Left lung (tissue), 14 donors: Measurements from ENCODE around the gene DRICH1. TPM values are rescaled to one million over a fixed set of nuclear protein-coding genes. Genes with fewer than 3 reads are reported as not detected.
"Not testable (repeated sequence)": the region's sequence is repeated elsewhere in the genome, so short reads cannot be mapped to it uniquely, and the experiment has no call there.

Experiments used
- ATAC-seq: fragments of 200-7000 bp; cut with Tn5 transposase; one replicate; pipeline ENCODE4 v1.9.1; 2020; ENCODE audit warnings: moderate library complexity
- DNase-seq, 4 donors: peaks; one replicate each; pipeline ENCODE4 v3.0.0-alpha.2; 2013 to 2020
- H3K27ac ChIP-seq, 2 donors: fragments of 200-600 bp; sonication (generic) in 1 of 2; one replicate each; pipeline versions ENCODE4 v1.5.0 to v1.8.0; 2020 to 2021
- H3K27me3 ChIP-seq, 2 donors: fragments of 200-600 bp; sonication (generic) in 1 of 2; one replicate each; pipeline versions ENCODE4 v1.5.0 to v1.8.0; 2020 to 2021
- H3K36me3 ChIP-seq, 2 donors: fragments of 200-600 bp; sonication (generic) in 1 of 2; one replicate each; pipeline versions ENCODE4 v1.5.0 to v1.8.0; 2020 to 2021
- H3K4me1 ChIP-seq, 2 donors: fragments of 200-600 bp; one replicate each; pipeline ENCODE4 v1.8.0; 2021
- H3K4me3 ChIP-seq, 2 donors: fragments of 200-600 bp; sonication (generic) in 1 of 2; one replicate each; pipeline versions ENCODE4 v1.5.0 to v1.8.0; 2020 to 2021; ENCODE audit warnings: mild to moderate bottlenecking in 1 of 2
- H3K9me3 ChIP-seq, 2 donors: fragments of 200-600 bp; sonication (generic) in 1 of 2; one replicate each; pipeline versions ENCODE4 v1.5.0 to v1.8.0; 2020 to 2021
- intact Hi-C, 2 donors: fragments of 100-400 bp; cut with DNase I; formaldehyde crosslinking; loops; one replicate each; pipeline versions ENCODE4 v1.11.2 to v1.14.2; 2022
- long read RNA-seq, 12 donors: library from polyadenylated mRNA in 2 of 12; unstranded in 2 of 12; transcript quantifications; one replicate each; pipeline ENCODE4 v2.0.0 and lab custom pipeline, GENCODE V29; 2019 to 2026
- polyA plus RNA-seq, 6 donors: library from polyadenylated mRNA; unstranded; fragments of 120-200 nt; gene quantifications; one replicate each; pipeline ENCODE4 v1.2.1, GENCODE V29; 2013; ENCODE audit not compliant: insufficient read length in 6 of 6
- total RNA-seq, 2 donors: library from RNA; stranded (reverse); fragmentation: NEBNext Ultra II Directional; extraction: Animal tissue kit (Norgen Biotek cat#: 25700); gene quantifications; one replicate each; pipeline ENCODE4 v1.2.1, GENCODE V29; 2021
- TF ChIP-seq, protein P1 (sequence below), 2 donors: fragments of 200-600 bp; sonication (generic) in 1 of 2; IDR thresholded peaks; one replicate each; pipeline versions ENCODE4 v1.5.0 to v1.8.0; 2021; ENCODE audit warnings: antibody characterized with exemption in 2 of 2
- donor health status: DM: no; HTN: yes; CAD: no.
- donor health status: DM: no; HTN: no; CAD: no.

DRICH1 gene, protein sequence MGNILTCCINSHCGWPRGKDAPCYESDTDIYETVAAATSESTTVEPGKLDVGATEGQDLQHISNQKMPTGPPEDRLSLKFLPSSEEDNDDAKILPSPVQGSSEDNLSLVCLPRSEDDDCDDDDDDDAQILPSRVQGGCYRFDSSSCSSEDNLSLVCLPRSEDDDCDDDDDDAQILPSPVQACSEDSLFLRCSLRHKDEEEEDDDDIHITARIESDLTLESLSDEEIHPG
- under 1 TPM; 0.70 to 0.99 TPM for total RNA-seq
- polyA plus RNA-seq, result 1 to 10 TPM; 1.8 to 5.8 (median 3.2) TPM
- long read RNA-seq, donor 1, result 0 reads
- long read RNA-seq, donor 2, result 0 reads
- long read RNA-seq, donor 3, result 0 reads
- long read RNA-seq, donor 4, result 0 reads
- long read RNA-seq, donor 5, result 0 reads
- long read RNA-seq, donor 6, result 0 reads
- long read RNA-seq, donor 7, result 0 reads
- long read RNA-seq, donor 8, result 0 reads
- long read RNA-seq, donor 9, result 0 reads
- long read RNA-seq, donor 10, result 0 reads
- long read RNA-seq, donor 11, result 0 reads
- long read RNA-seq, donor 12, result 0 reads

DNA sequence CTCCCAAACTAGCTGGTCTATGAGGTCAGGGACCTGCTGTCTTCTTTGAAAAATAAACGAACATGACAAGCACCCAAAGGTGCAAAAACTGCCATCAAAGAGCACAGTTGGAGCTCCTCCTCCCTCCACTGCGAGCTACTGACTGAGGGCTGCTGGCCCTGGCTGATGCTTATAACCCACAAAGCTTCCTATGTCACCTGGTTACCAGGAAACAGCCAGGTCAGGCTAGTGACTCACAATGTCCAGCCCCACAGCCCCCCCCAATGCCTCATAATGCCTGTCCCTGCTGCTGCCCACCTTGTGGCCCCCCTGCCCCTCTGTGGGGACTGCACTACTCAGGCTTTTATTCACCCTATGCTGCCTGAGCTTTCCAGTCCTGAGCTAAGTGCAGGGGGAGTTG is at the start of gene DRICH1:
DRICH1 (minus strand) TSS at position 144 of the 400 bp plus-strand sequence. CDS start 298 bp downstream, outside the sequence.
- intact Hi-C loops, result no loop called here
- DNase-seq, result no peak
- TF ChIP-seq, protein P1, sequence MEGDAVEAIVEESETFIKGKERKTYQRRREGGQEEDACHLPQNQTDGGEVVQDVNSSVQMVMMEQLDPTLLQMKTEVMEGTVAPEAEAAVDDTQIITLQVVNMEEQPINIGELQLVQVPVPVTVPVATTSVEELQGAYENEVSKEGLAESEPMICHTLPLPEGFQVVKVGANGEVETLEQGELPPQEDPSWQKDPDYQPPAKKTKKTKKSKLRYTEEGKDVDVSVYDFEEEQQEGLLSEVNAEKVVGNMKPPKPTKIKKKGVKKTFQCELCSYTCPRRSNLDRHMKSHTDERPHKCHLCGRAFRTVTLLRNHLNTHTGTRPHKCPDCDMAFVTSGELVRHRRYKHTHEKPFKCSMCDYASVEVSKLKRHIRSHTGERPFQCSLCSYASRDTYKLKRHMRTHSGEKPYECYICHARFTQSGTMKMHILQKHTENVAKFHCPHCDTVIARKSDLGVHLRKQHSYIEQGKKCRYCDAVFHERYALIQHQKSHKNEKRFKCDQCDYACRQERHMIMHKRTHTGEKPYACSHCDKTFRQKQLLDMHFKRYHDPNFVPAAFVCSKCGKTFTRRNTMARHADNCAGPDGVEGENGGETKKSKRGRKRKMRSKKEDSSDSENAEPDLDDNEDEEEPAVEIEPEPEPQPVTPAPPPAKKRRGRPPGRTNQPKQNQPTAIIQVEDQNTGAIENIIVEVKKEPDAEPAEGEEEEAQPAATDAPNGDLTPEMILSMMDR (IDR thresholded peaks at IDR 0.05), result no peak

DNA sequence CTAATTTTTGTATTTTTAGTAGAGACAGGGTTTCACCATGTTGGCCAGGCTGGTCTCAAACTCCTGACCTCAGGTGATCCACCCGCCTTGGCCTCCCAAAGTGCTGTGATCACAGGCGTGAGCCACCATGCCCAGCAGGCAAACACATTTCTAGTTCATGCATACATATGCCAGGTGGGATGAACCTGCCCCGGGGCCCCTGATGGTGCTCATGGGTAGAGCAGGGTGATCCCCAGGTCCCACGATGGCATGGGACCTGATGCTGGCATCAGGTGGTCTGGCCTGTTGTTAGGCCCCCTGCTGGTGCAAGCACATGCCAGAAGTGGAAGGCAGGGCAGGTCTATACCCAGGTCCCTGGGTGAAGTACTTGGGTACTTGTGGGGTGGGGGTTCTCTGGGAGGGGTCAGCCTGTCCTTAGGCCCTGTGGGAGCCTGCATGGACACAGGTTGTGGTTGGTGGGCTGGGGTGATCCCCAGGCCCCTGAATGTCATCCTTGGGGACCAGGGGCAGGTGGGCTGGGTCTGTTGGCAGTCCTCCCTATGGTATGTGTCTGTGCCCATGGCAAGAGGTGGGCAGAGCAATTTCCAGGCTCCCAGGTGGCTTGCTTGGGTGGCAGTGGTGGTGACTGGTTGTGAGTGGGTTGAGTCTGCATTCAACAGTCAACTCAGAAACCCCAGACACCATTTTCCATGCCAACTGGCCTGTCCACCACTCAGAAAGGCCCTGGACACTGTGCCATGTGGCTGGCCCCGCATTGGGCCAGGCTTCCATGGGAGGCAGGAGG is 49.1 kb upstream of the DRICH1 start:
- Histone ChIP-seq H3K9me3 (no peaks in the 10 kb centered on the region), H3K4me1 (peaks cover 0 to 5% of the 10 kb centered on the region in 2 donors), H3K4me3 (no peak overlapping the region), H3K36me3 (peaks cover 0 to 42% of the 10 kb centered on the region in 2 donors), H3K27ac (no peak overlapping the region), H3K27me3 (no peaks in the 10 kb centered on the region)
- TF ChIP-seq, protein P1 (IDR thresholded peaks at IDR 0.05), result no peak
- ATAC-seq, result no peak
- intact Hi-C loops, result no loop called here
- DNase-seq, result peak in 1 of 4 donors; percentile 51

More for the DNA sequence above, at the start of gene DRICH1:
- peaks cover 0 to 9% of the 10 kb centered on the region in 2 donors for H3K36me3 ChIP-seq
- H3K27me3 ChIP-seq, result no peaks in the 10 kb centered on the region
- no peak within 1 kb of the TSS for H3K27ac ChIP-seq
- H3K4me3 ChIP-seq, result no peak within 1 kb of the TSS
- ATAC-seq, result no peak
- H3K9me3 ChIP-seq, result no peaks in the 10 kb centered on the region
- H3K4me1 ChIP-seq, result no peaks in the 10 kb centered on the region

DNA sequence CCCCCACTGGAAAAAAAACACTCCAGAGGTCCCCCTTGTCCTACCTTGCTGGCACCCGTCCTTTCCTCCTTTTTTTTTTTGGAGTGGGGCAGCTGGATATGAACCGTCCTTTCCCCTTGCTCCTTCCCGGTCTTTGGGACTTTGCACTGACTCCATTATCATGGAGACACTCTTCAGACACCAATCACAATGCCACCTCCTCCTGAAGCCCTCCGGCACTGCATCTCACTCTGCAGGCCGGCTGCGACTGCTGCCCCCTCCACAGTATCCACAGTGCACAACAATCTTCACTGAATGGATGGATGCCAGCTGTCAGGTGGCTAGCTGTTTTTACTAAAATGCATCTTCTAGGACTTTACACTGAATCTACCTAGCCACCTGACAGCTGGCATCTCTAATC is 46.0 kb upstream of the DRICH1 start:
- H3K4me3 ChIP-seq, result no peak overlapping the region
- H3K4me1 ChIP-seq, result peaks cover 0 to 13% of the 10 kb centered on the region in 2 donors
- intact Hi-C loops, result no loop called here
- peaks cover 0 to 30% of the 10 kb centered on the region in 2 donors for H3K36me3 ChIP-seq
- no peaks in the 10 kb centered on the region for H3K9me3 ChIP-seq
- TF ChIP-seq, protein P1 (IDR thresholded peaks at IDR 0.05), result no peak
- no peak overlapping the region for H3K27ac ChIP-seq
- no peak for ATAC-seq
- no peaks in the 10 kb centered on the region for H3K27me3 ChIP-seq
- DNase-seq, result no peak

DNA sequence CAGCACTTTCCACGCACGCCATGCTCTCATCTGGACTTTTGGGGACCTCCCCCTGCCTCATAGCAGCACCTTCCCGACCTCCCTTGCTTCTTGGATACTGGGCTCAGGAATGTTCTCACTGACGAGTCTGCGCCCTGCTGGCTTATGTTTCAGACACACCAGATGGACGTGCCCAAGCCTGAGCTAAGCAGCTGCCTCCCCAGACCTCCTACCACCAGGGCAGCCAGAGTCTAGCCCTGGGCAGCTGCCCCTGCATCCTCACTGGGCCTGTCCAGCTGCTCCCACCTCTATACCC is 45.5 kb upstream of the DRICH1 start:
- Histone ChIP-seq H3K27me3 (no peaks in the 10 kb centered on the region), H3K4me1 (peaks cover 0 to 13% of the 10 kb centered on the region in 2 donors), H3K4me3 (no peak overlapping the region), H3K36me3 (peaks cover 0 to 25% of the 10 kb centered on the region in 2 donors), H3K27ac (no peak overlapping the region), H3K9me3 (no peaks in the 10 kb centered on the region)
- ATAC-seq (no peak), DNase-seq (no peak)
- TF ChIP-seq, protein P1 (IDR thresholded peaks at IDR 0.05), result no peak
- intact Hi-C loops, result no loop called here

DNA sequence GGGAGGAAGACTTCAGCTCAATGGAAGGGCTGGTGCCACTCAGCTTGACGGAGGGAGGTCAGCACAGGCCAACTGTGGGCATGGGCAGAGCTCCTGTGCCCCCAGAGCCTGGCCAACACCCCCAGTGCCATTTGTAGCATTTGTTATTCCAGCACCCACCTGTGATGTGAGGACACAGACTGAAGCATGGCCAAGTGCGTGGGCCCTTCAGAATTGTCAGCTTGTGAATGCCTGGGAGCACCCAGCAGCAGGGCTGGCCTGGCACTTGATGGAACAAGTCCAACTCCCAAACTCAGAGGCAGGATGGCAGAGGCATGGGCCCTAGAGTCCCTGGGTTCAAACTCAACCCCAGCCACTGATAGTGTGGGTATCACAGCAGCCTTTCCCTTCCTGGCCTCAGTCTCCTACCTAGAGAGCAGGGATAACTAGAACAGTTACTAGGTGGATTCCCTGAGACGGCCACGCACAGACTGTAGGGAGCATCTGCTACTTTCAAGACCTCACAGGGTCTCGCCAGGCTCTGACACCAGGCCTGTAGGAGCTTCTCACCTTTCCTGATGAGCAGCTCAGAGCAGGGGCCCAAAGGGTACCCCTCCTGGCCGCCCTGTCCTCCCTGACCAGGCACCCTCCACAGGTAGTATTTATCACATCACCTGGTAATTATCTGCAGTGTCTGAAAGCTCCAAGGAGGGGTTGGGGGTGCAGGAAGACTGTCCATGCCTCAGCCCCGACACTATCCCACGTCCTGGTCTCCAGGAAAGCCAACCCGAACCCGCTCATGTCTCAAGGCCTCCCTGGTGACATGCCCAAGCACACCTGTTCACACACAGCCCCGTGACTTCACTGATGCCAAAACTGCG is 45.0 kb upstream of the DRICH1 start:
- DNase-seq, result peak in 2 of 4 donors; percentile 27 to 44
- Histone ChIP-seq H3K36me3 (peaks cover 0 to 20% of the 10 kb centered on the region in 2 donors), H3K4me1 (peaks cover 0 to 13% of the 10 kb centered on the region in 2 donors)
- H3K4me3 ChIP-seq, intact Hi-C loops, H3K27me3 ChIP-seq, H3K9me3 ChIP-seq, H3K27ac ChIP-seq, ATAC-seq: not testable (repeated sequence)
